Activated CD8-positive, alpha-beta memory T cell treated with anti-CD3 and anti-CD28 coated beads, Interleukin-2, amount 10 ng/mL, durations not matched to agents 7 days and 5 days (primary cell): ENCODE results near the gene HHIP. TPM values are rescaled to one million over a fixed set of nuclear protein-coding genes. Genes with fewer than 3 reads are reported as not detected.

ENCODE experiments used
- ATAC-seq: fragments of 150-1000 bp; cut with Tn5 transposase; one replicate; pipeline ENCODE4 v1.10.0; 2021; ENCODE audit warnings: moderate library complexity
- CTCF ChIA-PET: fragments of 350-600 bp; sonication (Branson Sonifier 250); formaldehyde crosslinking; loops from one replicate; lab custom pipeline; 2021; ENCODE audit warnings: antibody characterized with exemption; lab: Charles Lee
- DNase-seq: peaks from one replicate; pipeline ENCODE4 v3.0.0-alpha.2; 2020
- H3K27ac Mint-ChIP-seq: one replicate; pipeline ENCODE4 v1.8.0; 2021; ENCODE audit warnings: mild to moderate bottlenecking, mixed read lengths
- H3K27me3 Mint-ChIP-seq: one replicate; pipeline ENCODE4 v1.8.0; 2021; ENCODE audit warnings: mixed read lengths
- H3K36me3 Mint-ChIP-seq: one replicate; pipeline ENCODE4 v1.8.0; 2021; ENCODE audit warnings: mild to moderate bottlenecking, mixed read lengths
- H3K4me1 Mint-ChIP-seq: one replicate; pipeline ENCODE4 v1.8.0; 2021; ENCODE audit warnings: mixed read lengths
- H3K4me3 Mint-ChIP-seq: one replicate; pipeline ENCODE4 v1.8.0; 2021; ENCODE audit warnings: mild to moderate bottlenecking, moderate library complexity, mixed read lengths
- H3K9me3 Mint-ChIP-seq: one replicate; pipeline ENCODE4 v1.8.0; 2022; ENCODE audit warnings: low read depth, mixed read lengths
- total RNA-seq, 2 experiments: library from RNA; stranded (reverse); gene quantifications; one replicate each; pipeline ENCODE4 v1.2.3, GENCODE V29; 2021

The HHIP gene
- total RNA-seq, 2 experiments from 2014 or later, result not detected

- H3K4me3 Mint-ChIP-seq, result no peak overlapping the region
- H3K9me3 Mint-ChIP-seq, result no peaks in the 10 kb centered on the region
- DNase-seq (no peak), ATAC-seq (no peak)
- H3K4me1 Mint-ChIP-seq, result no peaks in the 10 kb centered on the region
- no peaks in the 10 kb centered on the region for H3K27me3 Mint-ChIP-seq
- no peak overlapping the region for H3K27ac Mint-ChIP-seq
- H3K36me3 Mint-ChIP-seq, result no peaks in the 10 kb centered on the region
- CTCF ChIA-PET, result no interaction called here
Measured at GRCh38 chr4:144666539-144667175, 20.7 kb downstream of the HHIP start.

- H3K27ac Mint-ChIP-seq, result no peak overlapping the region
- no peak for ATAC-seq
- CTCF ChIA-PET, result no interaction called here
- no peak for DNase-seq
- H3K27me3 Mint-ChIP-seq, result no peaks in the 10 kb centered on the region
- no peaks in the 10 kb centered on the region for H3K4me1 Mint-ChIP-seq
- no peaks in the 10 kb centered on the region for H3K9me3 Mint-ChIP-seq
- no peak overlapping the region for H3K4me3 Mint-ChIP-seq
- no peaks in the 10 kb centered on the region for H3K36me3 Mint-ChIP-seq
Measured at GRCh38 chr4:144667500-144667899, 21.5 kb downstream of the HHIP start.

- DNase-seq (no peak), ATAC-seq (no peak)
- CTCF ChIA-PET, result no interaction called here
- Mint-ChIP-seq H3K27me3 (no peaks in the 10 kb centered on the region), H3K4me3 (no peak overlapping the region), H3K9me3 (no peaks in the 10 kb centered on the region), H3K36me3 (no peaks in the 10 kb centered on the region), H3K4me1 (no peaks in the 10 kb centered on the region), H3K27ac (no peak overlapping the region)
Measured at GRCh38 chr4:144670776-144671175, 24.8 kb downstream of the HHIP start.

- Mint-ChIP-seq H3K36me3 (no peaks in the 10 kb centered on the region), H3K27ac (no peak overlapping the region), H3K4me3 (no peak overlapping the region), H3K9me3 (no peaks in the 10 kb centered on the region), H3K4me1 (no peaks in the 10 kb centered on the region), H3K27me3 (no peaks in the 10 kb centered on the region)
- ATAC-seq, result no peak
- no peak for DNase-seq
- CTCF ChIA-PET, result no interaction called here
Measured at GRCh38 chr4:144674711-144675110, 28.8 kb downstream of the HHIP start.

GRCh38 chr4:144681806-144682205, 35.9 kb downstream of the HHIP start:
- CTCF ChIA-PET, result no interaction called here
- no peak for ATAC-seq
- Mint-ChIP-seq H3K36me3 (no peaks in the 10 kb centered on the region), H3K27me3 (no peaks in the 10 kb centered on the region), H3K4me1 (no peaks in the 10 kb centered on the region), H3K27ac (no peak overlapping the region), H3K4me3 (no peak overlapping the region), H3K9me3 (no peaks in the 10 kb centered on the region)
- no peak for DNase-seq

GRCh38 chr4:144683516-144683915, 37.6 kb downstream of the HHIP start:
- CTCF ChIA-PET, result no interaction called here
- no peak for ATAC-seq
- H3K27ac Mint-ChIP-seq, result no peak overlapping the region
- no peaks in the 10 kb centered on the region for H3K27me3 Mint-ChIP-seq
- no peaks in the 10 kb centered on the region for H3K9me3 Mint-ChIP-seq
- H3K36me3 Mint-ChIP-seq, result no peaks in the 10 kb centered on the region
- no peak for DNase-seq
- H3K4me1 Mint-ChIP-seq, result no peaks in the 10 kb centered on the region
- H3K4me3 Mint-ChIP-seq, result no peak overlapping the region

GRCh38 chr4:144685911-144686310, 40.0 kb downstream of the HHIP start:
- ATAC-seq, result no peak
- Mint-ChIP-seq H3K36me3 (no peaks in the 10 kb centered on the region), H3K9me3 (no peaks in the 10 kb centered on the region), H3K27ac (no peak overlapping the region), H3K4me1 (no peaks in the 10 kb centered on the region), H3K27me3 (no peaks in the 10 kb centered on the region), H3K4me3 (no peak overlapping the region)
- CTCF ChIA-PET, result no interaction called here
- DNase-seq, result no peak

- Mint-ChIP-seq H3K27me3 (no peaks in the 10 kb centered on the region), H3K4me1 (no peaks in the 10 kb centered on the region), H3K4me3 (no peak overlapping the region), H3K27ac (no peak overlapping the region), H3K36me3 (no peaks in the 10 kb centered on the region), H3K9me3 (no peaks in the 10 kb centered on the region)
- DNase-seq, result no peak
- no peak for ATAC-seq
- CTCF ChIA-PET, result no interaction called here
Measured at GRCh38 chr4:144686921-144687320, 41.0 kb downstream of the HHIP start.

- no peaks in the 10 kb centered on the region for H3K27me3 Mint-ChIP-seq
- ATAC-seq (no peak), DNase-seq (no peak)
- CTCF ChIA-PET, result no interaction called here
- H3K4me1 Mint-ChIP-seq, result no peaks in the 10 kb centered on the region
- H3K9me3 Mint-ChIP-seq, result no peaks in the 10 kb centered on the region
- no peak overlapping the region for H3K4me3 Mint-ChIP-seq
- H3K27ac Mint-ChIP-seq, result no peak overlapping the region
- H3K36me3 Mint-ChIP-seq, result no peaks in the 10 kb centered on the region
Measured at GRCh38 chr4:144687466-144687865, 41.5 kb downstream of the HHIP start.

GRCh38 chr4:144688035-144688569, 42.1 kb downstream of the HHIP start:
- CTCF ChIA-PET, result no interaction called here
- no peaks in the 10 kb centered on the region for H3K36me3 Mint-ChIP-seq
- H3K27ac Mint-ChIP-seq, result no peak overlapping the region
- ATAC-seq (no peak), DNase-seq (no peak)
- no peaks in the 10 kb centered on the region for H3K9me3 Mint-ChIP-seq
- no peaks in the 10 kb centered on the region for H3K27me3 Mint-ChIP-seq
- H3K4me1 Mint-ChIP-seq, result no peaks in the 10 kb centered on the region
- H3K4me3 Mint-ChIP-seq, result no peak overlapping the region

- no peak for DNase-seq
- no peak overlapping the region for H3K4me3 Mint-ChIP-seq
- no peaks in the 10 kb centered on the region for H3K36me3 Mint-ChIP-seq
- no peak for ATAC-seq
- H3K4me1 Mint-ChIP-seq, result no peaks in the 10 kb centered on the region
- no peaks in the 10 kb centered on the region for H3K9me3 Mint-ChIP-seq
- CTCF ChIA-PET, result no interaction called here
- no peak overlapping the region for H3K27ac Mint-ChIP-seq
- no peaks in the 10 kb centered on the region for H3K27me3 Mint-ChIP-seq
Measured at GRCh38 chr4:144689125-144689524, 43.2 kb downstream of the HHIP start.

GRCh38 chr4:144695721-144696120, 49.8 kb downstream of the HHIP start:
- H3K4me3 Mint-ChIP-seq, result no peak overlapping the region
- DNase-seq (no peak), ATAC-seq (no peak)
- CTCF ChIA-PET, result no interaction called here
- no peak overlapping the region for H3K27ac Mint-ChIP-seq
- H3K4me1 Mint-ChIP-seq, result no peaks in the 10 kb centered on the region
- H3K36me3 Mint-ChIP-seq, result no peaks in the 10 kb centered on the region
- no peaks in the 10 kb centered on the region for H3K27me3 Mint-ChIP-seq
- H3K9me3 Mint-ChIP-seq, result no peaks in the 10 kb centered on the region

GRCh38 chr4:144696376-144696775, 50.4 kb downstream of the HHIP start:
- Mint-ChIP-seq H3K27ac (no peak overlapping the region), H3K4me1 (no peaks in the 10 kb centered on the region), H3K4me3 (no peak overlapping the region), H3K27me3 (no peaks in the 10 kb centered on the region), H3K9me3 (no peaks in the 10 kb centered on the region), H3K36me3 (no peaks in the 10 kb centered on the region)
- CTCF ChIA-PET, result no interaction called here
- DNase-seq (no peak), ATAC-seq (no peak)

GRCh38 chr4:144699565-144699964, 53.6 kb downstream of the HHIP start:
- CTCF ChIA-PET, result no interaction called here

More at GRCh38 chr4:144699565-144699964, 53.6 kb downstream of the HHIP start:
- ATAC-seq (no peak), DNase-seq (no peak)
- Mint-ChIP-seq H3K27ac (no peak overlapping the region), H3K27me3 (no peaks in the 10 kb centered on the region), H3K9me3 (no peaks in the 10 kb centered on the region), H3K4me3 (no peak overlapping the region), H3K4me1 (no peaks in the 10 kb centered on the region), H3K36me3 (no peaks in the 10 kb centered on the region)
